Retinal pigment epithelial cell (primary cell): ENCODE measurements around the gene STAMBPL1.
A peak's percentile ranks its signal among the peaks of the same experiment; 100 is the strongest.
"Not testable (repeated sequence)": the region's sequence is repeated elsewhere in the genome, so short reads cannot be mapped to it uniquely, and the experiment has no call there.

Experiments used
- DNase-seq: peaks from one replicate; pipeline ENCODE4 v3.0.0-alpha.2; 2010; ENCODE audit warnings: low read depth
- H3K4me3 ChIP-seq: 2 replicates; pipeline ENCODE4 v1.5.1; 2011; ENCODE audit warnings: mild to moderate bottlenecking, low read length, control low read depth, moderate library complexity
- CTCF ChIP-seq: conservative IDR thresholded peaks from 2 replicates; pipeline ENCODE4 v1.5.1; 2011; ENCODE audit warnings: low read depth, low read length, control low read depth, inconsistent platforms

Gene STAMBPL1

GRCh38 chr10:88835096-88835909 lies 44.7 kb upstream of the STAMBPL1 start:
- no peak overlapping the region for H3K4me3 ChIP-seq
- DNase-seq: peak; percentile 45
- peak; percentile 86 for TF ChIP-seq CTCF

- DNase-seq: no peak
- no peak overlapping the region for H3K4me3 ChIP-seq
- TF ChIP-seq CTCF: no peak
These were observed 44.2 kb upstream of the STAMBPL1 start for GRCh38 chr10:88835910-88836221.

GRCh38 chr10:88837632-88838031 lies 42.4 kb upstream of the STAMBPL1 start:
- H3K4me3 ChIP-seq, DNase-seq: not testable (repeated sequence)

- no peak overlapping the region for H3K4me3 ChIP-seq
- TF ChIP-seq CTCF: no peak
- no peak for DNase-seq
These were observed 41.2 kb upstream of the STAMBPL1 start for GRCh38 chr10:88838766-88839350.

- DNase-seq: no peak
- H3K4me3 ChIP-seq: no peak overlapping the region
- no peak for TF ChIP-seq CTCF
These were observed 39.9 kb upstream of the STAMBPL1 start for GRCh38 chr10:88840104-88840503.

- TF ChIP-seq CTCF: no peak
- no peak overlapping the region for H3K4me3 ChIP-seq
- DNase-seq: no peak
These were observed 39.2 kb upstream of the STAMBPL1 start for GRCh38 chr10:88840881-88841280.

GRCh38 chr10:88841316-88842111 lies 38.5 kb upstream of the STAMBPL1 start:
- no peak for TF ChIP-seq CTCF
- DNase-seq: no peak

More at GRCh38 chr10:88841316-88842111, 38.5 kb upstream of the STAMBPL1 start:
- no peak overlapping the region for H3K4me3 ChIP-seq
